ENCODE measurements around the gene TAS1R3.

The TAS1R3 gene

DNA sequence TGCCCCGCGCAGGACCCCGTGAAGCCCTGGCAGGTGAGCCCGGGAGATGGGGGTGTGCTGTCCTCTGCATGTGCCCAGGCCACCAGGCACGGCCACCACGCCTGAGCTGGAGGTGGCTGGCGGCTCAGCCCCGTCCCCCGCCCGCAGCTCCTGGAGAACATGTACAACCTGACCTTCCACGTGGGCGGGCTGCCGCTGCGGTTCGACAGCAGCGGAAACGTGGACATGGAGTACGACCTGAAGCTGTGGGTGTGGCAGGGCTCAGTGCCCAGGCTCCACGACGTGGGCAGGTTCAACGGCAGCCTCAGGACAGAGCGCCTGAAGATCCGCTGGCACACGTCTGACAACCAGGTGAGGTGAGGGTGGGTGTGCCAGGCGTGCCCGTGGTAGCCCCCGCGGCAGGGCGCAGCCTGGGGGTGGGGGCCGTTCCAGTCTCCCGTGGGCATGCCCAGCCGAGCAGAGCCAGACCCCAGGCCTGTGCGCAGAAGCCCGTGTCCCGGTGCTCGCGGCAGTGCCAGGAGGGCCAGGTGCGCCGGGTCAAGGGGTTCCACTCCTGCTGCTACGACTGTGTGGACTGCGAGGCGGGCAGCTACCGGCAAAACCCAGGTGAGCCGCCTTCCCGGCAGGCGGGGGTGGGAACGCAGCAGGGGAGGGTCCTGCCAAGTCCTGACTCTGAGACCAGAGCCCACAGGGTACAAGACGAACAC, 1.8 kb downstream of the TAS1R3 start:
- POLR2A ChIA-PET (ENCODE audit: low non-redundant PET), result no interaction called here
- TF ChIP-seq, protein P1, sequence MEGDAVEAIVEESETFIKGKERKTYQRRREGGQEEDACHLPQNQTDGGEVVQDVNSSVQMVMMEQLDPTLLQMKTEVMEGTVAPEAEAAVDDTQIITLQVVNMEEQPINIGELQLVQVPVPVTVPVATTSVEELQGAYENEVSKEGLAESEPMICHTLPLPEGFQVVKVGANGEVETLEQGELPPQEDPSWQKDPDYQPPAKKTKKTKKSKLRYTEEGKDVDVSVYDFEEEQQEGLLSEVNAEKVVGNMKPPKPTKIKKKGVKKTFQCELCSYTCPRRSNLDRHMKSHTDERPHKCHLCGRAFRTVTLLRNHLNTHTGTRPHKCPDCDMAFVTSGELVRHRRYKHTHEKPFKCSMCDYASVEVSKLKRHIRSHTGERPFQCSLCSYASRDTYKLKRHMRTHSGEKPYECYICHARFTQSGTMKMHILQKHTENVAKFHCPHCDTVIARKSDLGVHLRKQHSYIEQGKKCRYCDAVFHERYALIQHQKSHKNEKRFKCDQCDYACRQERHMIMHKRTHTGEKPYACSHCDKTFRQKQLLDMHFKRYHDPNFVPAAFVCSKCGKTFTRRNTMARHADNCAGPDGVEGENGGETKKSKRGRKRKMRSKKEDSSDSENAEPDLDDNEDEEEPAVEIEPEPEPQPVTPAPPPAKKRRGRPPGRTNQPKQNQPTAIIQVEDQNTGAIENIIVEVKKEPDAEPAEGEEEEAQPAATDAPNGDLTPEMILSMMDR (conservative IDR thresholded peaks at IDR 0.05; ENCODE audit: low read depth), result no peak
- no peak for DNase-seq (ENCODE audit: low spot score)
- H3K27ac ChIP-seq, result peak overlapping the region; percentile 68
- CTCF ChIA-PET, result interaction anchor here (2.0 kb wide), 1 partner anchor 12 kb away, joined by 6 read pairs; no protein-coding TSS in a partner anchor

DNA sequence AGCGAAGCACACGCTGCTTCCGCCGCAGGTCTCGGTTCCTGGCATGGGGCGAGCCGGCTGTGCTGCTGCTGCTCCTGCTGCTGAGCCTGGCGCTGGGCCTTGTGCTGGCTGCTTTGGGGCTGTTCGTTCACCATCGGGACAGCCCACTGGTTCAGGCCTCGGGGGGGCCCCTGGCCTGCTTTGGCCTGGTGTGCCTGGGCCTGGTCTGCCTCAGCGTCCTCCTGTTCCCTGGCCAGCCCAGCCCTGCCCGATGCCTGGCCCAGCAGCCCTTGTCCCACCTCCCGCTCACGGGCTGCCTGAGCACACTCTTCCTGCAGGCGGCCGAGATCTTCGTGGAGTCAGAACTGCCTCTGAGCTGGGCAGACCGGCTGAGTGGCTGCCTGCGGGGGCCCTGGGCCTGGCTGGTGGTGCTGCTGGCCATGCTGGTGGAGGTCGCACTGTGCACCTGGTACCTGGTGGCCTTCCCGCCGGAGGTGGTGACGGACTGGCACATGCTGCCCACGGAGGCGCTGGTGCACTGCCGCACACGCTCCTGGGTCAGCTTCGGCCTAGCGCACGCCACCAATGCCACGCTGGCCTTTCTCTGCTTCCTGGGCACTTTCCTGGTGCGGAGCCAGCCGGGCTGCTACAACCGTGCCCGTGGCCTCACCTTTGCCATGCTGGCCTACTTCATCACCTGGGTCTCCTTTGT, 2.6 kb downstream of the TAS1R3 start:
- CTCF ChIA-PET, result interaction anchor here (1.2 to 2.0 kb wide), 2 partner anchors 12 to 38 kb away, joined by 4 to 6 read pairs; no protein-coding TSS in a partner anchor
- TF ChIP-seq, protein P1 (conservative IDR thresholded peaks at IDR 0.05; ENCODE audit: low read depth), result no peak
- POLR2A ChIA-PET (ENCODE audit: low non-redundant PET), result no interaction called here
- peak overlapping the region; percentile 68 for H3K27ac ChIP-seq
- DNase-seq (ENCODE audit: low spot score), result no peak

- H3K27ac ChIP-seq, result peak overlapping the region; percentile 68
- TF ChIP-seq, protein P1 (conservative IDR thresholded peaks at IDR 0.05; ENCODE audit: low read depth), result no peak
- no peak for DNase-seq (ENCODE audit: low spot score)
- POLR2A ChIA-PET (ENCODE audit: low non-redundant PET), result interaction anchor here (0.6 kb wide), 1 partner anchor 63 kb away, joined by 4 read pairs; no protein-coding TSS in a partner anchor
- CTCF ChIA-PET, result interaction anchor here (0.6 to 2.0 kb wide), 3 partner anchors 10 to 37 kb away, joined by 3 to 6 read pairs (median 4); no protein-coding TSS in a partner anchor
These were observed 3.8 kb downstream of the TAS1R3 start for GRCh38 chr1:1334835-1335234.

DNA sequence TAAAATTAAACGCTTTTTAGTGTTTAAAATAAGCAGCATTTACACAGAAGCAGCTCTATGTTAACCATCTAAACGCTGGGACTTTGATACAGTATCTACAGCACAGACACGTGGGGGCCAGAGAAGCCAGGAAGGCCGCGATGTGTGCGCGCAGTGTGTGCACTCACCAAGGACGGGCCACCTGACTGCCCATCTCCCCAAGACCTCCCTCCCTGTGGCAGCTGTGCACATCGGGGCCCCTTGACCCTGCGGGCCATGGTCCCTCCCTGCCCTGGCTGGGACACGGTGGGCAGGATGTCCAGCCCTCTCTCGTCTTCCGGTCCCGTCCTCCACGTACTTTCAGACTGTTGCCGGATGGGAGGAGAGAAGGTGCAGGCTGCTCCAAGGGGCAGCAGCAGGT, 4.2 kb downstream of the TAS1R3 start:
- CTCF ChIA-PET, result no interaction called here
- peak overlapping the region; percentile 68 for H3K27ac ChIP-seq
- no peak for DNase-seq (ENCODE audit: low spot score)
- TF ChIP-seq, protein P1 (conservative IDR thresholded peaks at IDR 0.05; ENCODE audit: low read depth), result no peak
- POLR2A ChIA-PET (ENCODE audit: low non-redundant PET), result no interaction called here

DNA sequence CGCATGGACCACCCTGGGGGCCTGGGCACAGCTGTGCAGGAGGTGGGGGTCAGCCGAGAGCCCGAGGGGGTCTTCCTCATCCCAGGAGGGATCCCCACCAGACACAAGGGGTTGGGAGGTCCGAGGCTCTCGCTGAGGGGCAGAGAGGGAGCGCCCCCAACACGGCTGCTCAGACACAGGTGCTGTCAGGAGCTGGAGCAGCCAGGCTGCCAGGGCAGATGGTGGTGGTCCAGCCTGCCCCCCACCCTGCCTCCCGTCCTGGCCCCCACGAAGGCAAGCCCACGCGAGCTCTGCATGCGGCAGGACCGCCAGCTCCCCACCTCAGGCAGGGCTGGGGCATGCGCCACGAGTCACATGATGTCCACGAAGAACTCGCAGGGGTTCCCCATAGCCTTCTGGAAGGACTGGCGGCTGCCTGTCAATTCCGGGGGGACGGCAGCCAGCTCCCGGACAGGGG, 4.7 kb downstream of the TAS1R3 start:
- H3K27ac ChIP-seq, result peak overlapping the region; percentile 68
- ChIA-PET CTCF (interaction anchor here (0.9 kb wide), 1 partner anchor 36 kb away, joined by 3 read pairs; no protein-coding TSS in a partner anchor), POLR2A (ENCODE audit: low non-redundant PET) (no interaction called here)
- DNase-seq (ENCODE audit: low spot score), result no peak
- TF ChIP-seq, protein P1 (conservative IDR thresholded peaks at IDR 0.05; ENCODE audit: low read depth), result no peak

DNA sequence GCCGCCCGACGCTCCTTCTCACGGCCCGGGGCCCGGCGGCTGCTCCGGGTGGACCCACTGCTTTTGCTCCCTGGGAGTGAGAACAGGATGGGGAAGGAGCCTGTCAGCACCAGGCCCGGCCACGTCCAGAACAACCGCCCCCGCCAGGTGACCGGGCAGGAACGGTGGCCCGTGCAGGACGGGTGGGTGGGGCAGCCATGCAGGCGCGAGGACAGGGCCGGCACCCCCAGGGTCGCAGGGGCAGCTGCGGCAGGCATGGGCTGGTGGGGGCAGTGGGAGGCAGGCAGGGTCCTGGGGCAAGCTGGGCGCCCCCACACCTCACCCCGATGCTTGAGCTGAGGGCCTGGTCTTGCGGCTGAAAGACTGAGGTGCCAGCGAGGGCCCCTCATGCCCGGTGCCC, 5.4 kb downstream of the TAS1R3 start:
- DNase-seq (ENCODE audit: low spot score), result no peak
- H3K27ac ChIP-seq, result peak overlapping the region; percentile 68
- ChIA-PET POLR2A (ENCODE audit: low non-redundant PET) (no interaction called here), CTCF (interaction anchor here (0.9 kb wide), 1 partner anchor 37 kb away, joined by 3 read pairs; no protein-coding TSS in a partner anchor)
- TF ChIP-seq, protein P1 (conservative IDR thresholded peaks at IDR 0.05; ENCODE audit: low read depth), result no peak
